HG02588 (cell line): ENCODE measurements around the gene MILR1.
"Not testable (repeated sequence)": the region's sequence is repeated elsewhere in the genome, so short reads cannot be mapped to it uniquely, and the experiment has no call there.

Source experiments
- ATAC-seq: cut with Tn5 transposase; IDR thresholded peaks from one replicate; pipeline ENCODE4 v1.9.1; 2021; ENCODE audit warnings: mild to moderate bottlenecking, moderate library complexity; ENCODE audit not compliant: unreplicated experiment

MILR1 gene

GRCh38 chr17:64466834-64467233, 17.9 kb downstream of the MILR1 start:
- not testable (repeated sequence) for ATAC-seq

GRCh38 chr17:64470625-64471024, 21.7 kb downstream of the MILR1 start:
- no peak for ATAC-seq

- ATAC-seq = no peak
These were observed 22.5 kb downstream of the MILR1 start for GRCh38 chr17:64471440-64471839.

- ATAC-seq = no peak
These were observed 23.6 kb downstream of the MILR1 start for GRCh38 chr17:64472564-64472963.

GRCh38 chr17:64477849-64478248, 28.9 kb downstream of the MILR1 start:
- ATAC-seq = no peak

GRCh38 chr17:64480951-64481350, 32.0 kb downstream of the MILR1 start:
- no peak for ATAC-seq

- ATAC-seq = no peak
These were observed 35.5 kb downstream of the MILR1 start for GRCh38 chr17:64484380-64484779.

GRCh38 chr17:64488301-64488700, 39.4 kb downstream of the MILR1 start:
- ATAC-seq = no peak

GRCh38 chr17:64491034-64491860, 42.3 kb downstream of the MILR1 start:
- no peak for ATAC-seq

- no peak for ATAC-seq
These were observed 43.1 kb downstream of the MILR1 start for GRCh38 chr17:64491994-64492393.

- ATAC-seq = no peak
These were observed 43.7 kb downstream of the MILR1 start for GRCh38 chr17:64492481-64493109.

GRCh38 chr17:64494121-64494520, 45.2 kb downstream of the MILR1 start:
- ATAC-seq = no peak

GRCh38 chr17:64495300-64495699, 46.4 kb downstream of the MILR1 start:
- not testable (repeated sequence) for ATAC-seq

GRCh38 chr17:64496348-64496785, 47.5 kb downstream of the MILR1 start:
- no peak for ATAC-seq

- peak; percentile 84 for ATAC-seq
These were observed 48.1 kb downstream of the MILR1 start, which contains the start of gene POLG2 for GRCh38 chr17:64496786-64497564. Gene POLG2 (minus strand): TSS chr17:64497054. CDS start chr17:64496968, 86 bp downstream.

- peak; percentile 2 for ATAC-seq
These were observed 48.7 kb downstream of the MILR1 start for GRCh38 chr17:64497565-64498035.

GRCh38 chr17:64498308-64499203, 49.6 kb downstream of the MILR1 start:
- ATAC-seq = no peak

- ATAC-seq = no peak
These were observed 51.0 kb downstream of the MILR1 start for GRCh38 chr17:64499805-64500486.

GRCh38 chr17:64500487-64500859, 51.6 kb downstream of the MILR1 start:
- no peak for ATAC-seq
